Endothelial cell (in vitro differentiated cells): Measurements from ENCODE around the gene OTOF. TPM values are rescaled to one million over a fixed set of nuclear protein-coding genes. Genes with fewer than 3 reads are reported as not detected.

Experiments
- DNase-seq: peaks from one replicate; pipeline ENCODE4 v3.0.0; 2021; ENCODE audit warnings: low spot score
- H3K27ac Mint-ChIP-seq: one replicate; pipeline ENCODE4 v1.8.0; 2021; ENCODE audit warnings: mixed read lengths, inconsistent platforms; ENCODE audit not compliant: unreplicated experiment
- H3K27me3 Mint-ChIP-seq: one replicate; pipeline ENCODE4 v1.8.0; 2021; ENCODE audit warnings: mild to moderate bottlenecking, moderate library complexity, mixed read lengths, inconsistent platforms; ENCODE audit not compliant: unreplicated experiment
- H3K36me3 Mint-ChIP-seq: one replicate; pipeline ENCODE4 v1.8.0; 2021; ENCODE audit warnings: mild to moderate bottlenecking, low read depth, mixed read lengths, inconsistent platforms; ENCODE audit not compliant: unreplicated experiment
- H3K4me1 Mint-ChIP-seq: one replicate; pipeline ENCODE4 v1.8.0; 2021; ENCODE audit warnings: mild to moderate bottlenecking, mixed read lengths, inconsistent platforms; ENCODE audit not compliant: unreplicated experiment
- H3K4me3 Mint-ChIP-seq: one replicate; pipeline ENCODE4 v1.8.0; 2021; ENCODE audit warnings: mild to moderate bottlenecking, mixed read lengths, inconsistent platforms; ENCODE audit not compliant: unreplicated experiment
- H3K9me3 Mint-ChIP-seq: one replicate; pipeline ENCODE4 v1.8.0; 2021; ENCODE audit warnings: mixed read lengths, inconsistent platforms; ENCODE audit not compliant: unreplicated experiment
- CTCF ChIP-seq: fragments of 200-600 bp; sonication (generic); IDR thresholded peaks from one replicate; pipeline ENCODE4 v1.5.0; 2021; ENCODE audit warnings: antibody characterized with exemption; ENCODE audit not compliant: unreplicated experiment
- total RNA-seq: library from RNA; stranded (reverse); fragmentation: NEBNext Ultra II Directional; extraction: Animal tissue kit (Norgen Biotek cat#: 25700); gene quantifications from one replicate; pipeline ENCODE4 v1.2.1, GENCODE V29; 2021; ENCODE audit not compliant: unreplicated experiment

OTOF gene
- total RNA-seq, 1 donor from 2014 or later = 0.13 TPM

- H3K4me3 Mint-ChIP-seq = no peak overlapping the region
- peaks cover 5% of the 10 kb centered on the region for H3K36me3 Mint-ChIP-seq
- no peak for TF ChIP-seq CTCF
- DNase-seq = no peak
- peaks cover 6% of the 10 kb centered on the region for H3K9me3 Mint-ChIP-seq
- H3K4me1 Mint-ChIP-seq = peaks cover 16% of the 10 kb centered on the region
- H3K27ac Mint-ChIP-seq = no peak overlapping the region
- H3K27me3 Mint-ChIP-seq = peaks cover 14% of the 10 kb centered on the region
Observed at GRCh38 chr2:26449278-26450030, 28.5 kb downstream of the OTOF start.

- DNase-seq = no peak
- Mint-ChIP-seq H3K27me3 (peaks cover 9% of the 10 kb centered on the region), H3K27ac (no peak overlapping the region), H3K9me3 (peaks cover 2% of the 10 kb centered on the region), H3K4me3 (no peak overlapping the region), H3K36me3 (peaks cover 1% of the 10 kb centered on the region), H3K4me1 (peaks cover 8% of the 10 kb centered on the region)
- TF ChIP-seq CTCF = no peak
Observed at GRCh38 chr2:26448651-26449050, 29.3 kb downstream of the OTOF start.

GRCh38 chr2:26444236-26444635 is 33.7 kb downstream of the OTOF start:
- no peaks in the 10 kb centered on the region for H3K9me3 Mint-ChIP-seq
- peaks cover 5% of the 10 kb centered on the region for H3K4me1 Mint-ChIP-seq
- H3K27ac Mint-ChIP-seq = no peak overlapping the region
- DNase-seq = no peak
- no peak overlapping the region for H3K4me3 Mint-ChIP-seq
- H3K27me3 Mint-ChIP-seq = no peaks in the 10 kb centered on the region
- no peaks in the 10 kb centered on the region for H3K36me3 Mint-ChIP-seq
- no peak for TF ChIP-seq CTCF

GRCh38 chr2:26442707-26443106 is 35.2 kb downstream of the OTOF start:
- Mint-ChIP-seq H3K4me1 (peaks cover 10% of the 10 kb centered on the region), H3K27ac (no peak overlapping the region), H3K9me3 (no peaks in the 10 kb centered on the region), H3K27me3 (no peaks in the 10 kb centered on the region), H3K4me3 (no peak overlapping the region), H3K36me3 (no peaks in the 10 kb centered on the region)
- TF ChIP-seq CTCF = no peak
- DNase-seq = no peak

- TF ChIP-seq CTCF = no peak
- Mint-ChIP-seq H3K27ac (no peak overlapping the region), H3K4me1 (peaks cover 10% of the 10 kb centered on the region), H3K4me3 (no peak overlapping the region), H3K9me3 (no peaks in the 10 kb centered on the region), H3K27me3 (no peaks in the 10 kb centered on the region), H3K36me3 (no peaks in the 10 kb centered on the region)
- no peak for DNase-seq
Observed at GRCh38 chr2:26442301-26442700, 35.6 kb downstream of the OTOF start.
